Mucosa of stomach (tissue), 1 donor: Measurements from ENCODE around the gene PTGER4.
"Not testable (repeated sequence)": the region's sequence is repeated elsewhere in the genome, so short reads cannot be mapped to it uniquely, and the experiment has no call there.

Source experiments
- H3K27me3 ChIP-seq: one replicate; pipeline ENCODE4 v1.7.0; 2013; ENCODE audit warnings: mild to moderate bottlenecking, low read length; ENCODE audit not compliant: control insufficient read depth, insufficient read depth
- H3K36me3 ChIP-seq: one replicate; pipeline ENCODE4 v1.7.0; 2013; ENCODE audit warnings: low read length; ENCODE audit not compliant: control insufficient read depth, insufficient read depth
- H3K4me1 ChIP-seq: one replicate; pipeline ENCODE4 v1.7.0; 2013; ENCODE audit warnings: mild to moderate bottlenecking, low read length; ENCODE audit not compliant: control insufficient read depth, insufficient read depth
- H3K4me3 ChIP-seq: one replicate; pipeline ENCODE4 v1.7.0; 2013; ENCODE audit warnings: low read length
- H3K9ac ChIP-seq: one replicate; pipeline ENCODE4 v1.7.0; 2013; ENCODE audit warnings: mild to moderate bottlenecking, low read length, moderate library complexity
- H3K9me3 ChIP-seq: one replicate; pipeline ENCODE4 v1.7.0; 2013; ENCODE audit warnings: mild to moderate bottlenecking, low read length, moderate library complexity; ENCODE audit not compliant: control insufficient read depth
- donor health status: Pancreatic carcinoma.

PTGER4 gene

DNA sequence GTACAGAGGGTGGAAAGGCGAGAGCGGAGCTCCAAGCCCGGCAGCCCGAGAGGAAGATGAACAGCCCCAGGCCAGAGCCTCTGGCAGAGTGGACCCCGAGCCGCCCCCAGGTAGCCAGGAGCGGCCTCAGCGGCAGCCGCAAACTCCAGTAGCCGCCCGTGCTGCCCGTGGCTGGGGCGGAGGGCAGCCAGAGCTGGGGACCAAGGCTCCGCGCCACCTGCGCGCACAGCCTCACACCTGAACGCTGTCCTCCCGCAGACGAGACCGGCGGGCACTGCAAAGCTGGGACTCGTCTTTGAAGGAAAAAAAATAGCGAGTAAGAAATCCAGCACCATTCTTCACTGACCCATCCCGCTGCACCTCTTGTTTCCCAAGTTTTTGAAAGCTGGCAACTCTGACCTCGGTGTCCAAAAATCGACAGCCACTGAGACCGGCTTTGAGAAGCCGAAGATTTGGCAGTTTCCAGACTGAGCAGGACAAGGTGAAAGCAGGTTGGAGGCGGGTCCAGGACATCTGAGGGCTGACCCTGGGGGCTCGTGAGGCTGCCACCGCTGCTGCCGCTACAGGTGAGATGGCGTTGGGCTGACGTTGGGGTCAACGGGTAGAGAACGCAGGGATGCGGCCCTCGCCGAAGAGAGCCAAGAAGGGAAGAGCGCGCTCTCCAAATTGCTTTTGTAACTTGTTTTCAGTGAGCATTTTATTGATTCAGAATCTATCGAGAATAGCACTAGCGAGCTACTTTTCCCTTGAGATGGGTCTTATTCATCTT is at the start of gene PTGER4:
TSS of gene PTGER4 (plus strand) at position 3 of the 769 bp plus-strand sequence. CDS start 1,079 bp downstream, outside the sequence.
- Histone ChIP-seq H3K36me3 (no peaks in the 10 kb centered on the region), H3K9ac (peak within 1 kb of the TSS; percentile 88), H3K4me3 (peak within 1 kb of the TSS; percentile 96), H3K9me3 (no peaks in the 10 kb centered on the region), H3K27me3 (peaks cover 7% of the 10 kb centered on the region), H3K4me1 (peaks cover 19% of the 10 kb centered on the region)

DNA sequence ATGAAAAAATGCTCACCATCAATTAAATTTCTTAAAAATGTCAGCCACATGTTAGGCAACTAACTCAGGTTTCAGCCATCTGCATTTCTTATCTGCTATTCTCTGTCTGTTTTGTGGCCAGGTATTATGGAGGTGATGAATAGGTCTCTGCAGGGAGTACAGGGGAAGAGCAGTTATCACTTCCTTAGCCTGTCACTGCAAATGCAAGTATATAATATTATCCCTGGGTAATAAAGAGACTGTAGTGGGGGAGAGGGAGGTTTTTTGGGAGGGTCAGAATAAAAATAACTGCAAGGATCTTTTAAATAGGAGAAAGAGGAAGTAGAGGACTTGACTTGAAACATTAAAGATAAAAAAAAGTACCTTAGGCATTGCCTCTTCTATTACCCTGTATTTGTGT is 49.6 kb upstream of the PTGER4 start:
- H3K9ac ChIP-seq = no peak overlapping the region
- H3K9me3 ChIP-seq = no peaks in the 10 kb centered on the region
- H3K4me1 ChIP-seq = no peaks in the 10 kb centered on the region
- H3K27me3 ChIP-seq = no peaks in the 10 kb centered on the region
- no peak overlapping the region for H3K4me3 ChIP-seq
- no peaks in the 10 kb centered on the region for H3K36me3 ChIP-seq

DNA sequence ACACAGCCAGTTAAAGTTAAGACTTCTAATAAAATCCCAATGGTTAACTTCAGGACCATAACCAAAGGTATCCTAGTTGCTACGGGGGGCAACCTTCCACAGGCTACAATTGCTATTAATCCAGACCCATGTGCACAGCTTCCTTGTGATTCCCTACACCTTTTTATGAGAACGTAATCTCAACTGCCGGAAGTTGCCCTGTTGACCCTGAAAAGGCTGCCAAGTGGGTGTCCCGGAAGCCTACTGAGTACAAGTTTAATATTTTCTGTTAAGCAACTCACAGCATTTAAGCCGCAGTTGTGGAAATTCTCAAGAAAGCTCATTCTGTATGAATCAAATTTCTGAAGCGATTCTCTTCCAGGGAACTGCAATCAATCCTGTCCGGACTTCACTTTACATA is 48.5 kb upstream of the PTGER4 start:
- H3K9ac ChIP-seq = no peak overlapping the region
- no peaks in the 10 kb centered on the region for H3K4me1 ChIP-seq
- no peak overlapping the region for H3K4me3 ChIP-seq

DNA sequence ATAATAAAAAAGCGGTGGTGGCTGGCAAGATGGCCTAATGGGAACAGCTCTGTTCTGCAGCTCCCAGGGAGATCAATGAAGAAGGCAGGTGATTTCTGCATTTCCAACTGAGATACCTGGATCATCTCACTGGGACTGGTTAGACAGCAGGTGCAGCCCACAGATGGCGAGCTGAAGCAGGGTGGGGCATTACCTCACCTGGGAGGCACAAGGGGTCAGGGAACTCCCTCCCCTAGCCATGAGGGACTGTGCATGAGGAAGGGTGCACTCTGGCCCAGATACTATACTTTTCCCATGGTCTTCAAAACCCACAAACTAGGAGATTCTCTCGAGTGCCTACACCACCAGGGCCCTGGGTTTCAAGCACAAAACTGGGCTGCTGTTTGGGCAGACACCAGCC is 45.6 kb upstream of the PTGER4 start:
- Histone ChIP-seq H3K9ac (no peak overlapping the region), H3K9me3 (no peaks in the 10 kb centered on the region), H3K4me3 (no peak overlapping the region), H3K36me3 (no peaks in the 10 kb centered on the region), H3K4me1 (no peaks in the 10 kb centered on the region), H3K27me3 (no peaks in the 10 kb centered on the region)

More for the DNA sequence above, 48.5 kb upstream of the PTGER4 start:
- no peaks in the 10 kb centered on the region for H3K27me3 ChIP-seq
- no peaks in the 10 kb centered on the region for H3K36me3 ChIP-seq
- no peaks in the 10 kb centered on the region for H3K9me3 ChIP-seq

DNA sequence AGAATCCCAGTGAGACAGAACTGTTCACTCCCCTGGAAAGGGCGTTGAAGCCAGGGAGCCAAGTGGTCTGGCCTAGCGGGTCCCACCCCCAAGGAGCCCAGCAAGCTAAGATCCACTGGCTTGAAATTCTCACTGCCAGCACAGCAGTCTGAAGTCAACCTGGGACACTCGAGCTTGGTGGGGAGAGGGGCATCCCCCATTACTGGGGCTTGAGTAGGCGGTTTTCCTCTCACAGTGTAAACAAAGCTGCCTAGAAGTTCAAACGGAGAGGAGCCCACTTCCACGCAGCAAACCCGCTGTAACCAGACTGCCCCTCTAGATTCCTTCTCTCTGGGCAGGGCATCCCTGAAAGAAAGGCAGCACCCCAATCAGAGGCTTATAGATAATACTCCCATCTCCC is 45.1 kb upstream of the PTGER4 start:
- no peak overlapping the region for H3K4me3 ChIP-seq
- H3K4me1 ChIP-seq = no peaks in the 10 kb centered on the region
- no peak overlapping the region for H3K9ac ChIP-seq
- H3K9me3 ChIP-seq = no peaks in the 10 kb centered on the region
- no peaks in the 10 kb centered on the region for H3K36me3 ChIP-seq
- no peaks in the 10 kb centered on the region for H3K27me3 ChIP-seq

DNA sequence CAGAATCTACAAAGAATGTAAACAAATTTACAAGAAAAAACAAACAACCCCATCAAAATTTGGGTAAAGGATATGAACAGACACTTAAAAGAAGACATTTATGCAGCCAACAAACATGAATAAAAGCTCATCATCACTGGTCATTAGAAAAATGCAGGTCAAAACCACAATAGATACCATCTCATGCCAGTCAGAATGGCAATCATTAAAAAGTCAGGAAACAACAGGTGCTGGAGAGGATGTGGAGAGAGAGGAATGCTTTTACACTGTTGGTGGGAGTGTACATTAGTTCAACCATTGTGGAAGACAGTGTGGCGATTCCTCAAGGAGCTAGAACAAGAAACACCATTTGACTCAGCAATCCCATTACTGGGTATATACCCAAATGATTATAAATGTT is 40.2 kb upstream of the PTGER4 start:
- not testable (repeated sequence) for H3K9ac ChIP-seq, H3K4me1 ChIP-seq, H3K27me3 ChIP-seq, H3K9me3 ChIP-seq, H3K4me3 ChIP-seq, H3K36me3 ChIP-seq

DNA sequence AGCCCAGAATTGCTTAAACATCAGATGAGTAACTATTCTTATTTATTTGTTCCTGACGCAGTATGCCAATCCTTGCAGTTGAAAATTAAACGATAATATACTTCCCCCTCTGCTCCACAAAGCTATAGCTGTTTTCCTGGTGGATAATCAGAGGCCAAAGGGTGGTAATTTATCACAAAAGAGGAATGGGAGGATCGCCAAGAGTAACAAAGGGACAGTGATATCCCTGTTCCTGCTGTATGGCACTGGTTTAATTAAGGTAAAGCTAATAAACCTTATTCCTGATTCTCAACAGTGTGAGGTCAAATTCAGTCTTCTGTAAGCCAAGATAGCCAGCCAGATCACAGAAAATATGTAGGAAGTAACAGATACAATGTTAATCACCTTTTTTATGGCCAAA is 33.4 kb upstream of the PTGER4 start:
- Histone ChIP-seq H3K36me3 (no peaks in the 10 kb centered on the region), H3K27me3 (no peaks in the 10 kb centered on the region), H3K9ac (no peak overlapping the region), H3K9me3 (no peaks in the 10 kb centered on the region), H3K4me1 (peaks cover 6% of the 10 kb centered on the region), H3K4me3 (no peak overlapping the region)

DNA sequence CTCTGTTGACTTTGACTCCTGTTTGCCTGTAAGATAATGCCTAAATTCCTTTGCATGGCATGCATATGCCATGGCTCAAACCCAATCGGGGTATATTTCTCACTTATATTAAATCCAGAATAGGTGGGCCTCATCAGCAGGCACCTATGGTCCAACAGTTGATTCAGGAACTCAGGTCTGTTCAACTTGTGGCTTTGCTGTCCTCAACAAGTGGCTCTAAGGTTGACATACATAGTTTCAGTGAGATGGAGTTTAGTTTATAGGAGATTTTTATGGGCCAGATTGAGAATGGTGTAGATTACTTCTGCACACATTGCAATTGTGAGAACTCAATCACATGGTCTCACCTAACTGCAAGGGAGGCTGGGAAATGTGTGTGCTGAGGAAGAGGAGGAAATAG is 31.6 kb upstream of the PTGER4 start:
- H3K4me3 ChIP-seq = no peak overlapping the region
- H3K9me3 ChIP-seq = no peaks in the 10 kb centered on the region
- no peaks in the 10 kb centered on the region for H3K27me3 ChIP-seq
- H3K9ac ChIP-seq = no peak overlapping the region
- no peaks in the 10 kb centered on the region for H3K36me3 ChIP-seq
- peaks cover 6% of the 10 kb centered on the region for H3K4me1 ChIP-seq

DNA sequence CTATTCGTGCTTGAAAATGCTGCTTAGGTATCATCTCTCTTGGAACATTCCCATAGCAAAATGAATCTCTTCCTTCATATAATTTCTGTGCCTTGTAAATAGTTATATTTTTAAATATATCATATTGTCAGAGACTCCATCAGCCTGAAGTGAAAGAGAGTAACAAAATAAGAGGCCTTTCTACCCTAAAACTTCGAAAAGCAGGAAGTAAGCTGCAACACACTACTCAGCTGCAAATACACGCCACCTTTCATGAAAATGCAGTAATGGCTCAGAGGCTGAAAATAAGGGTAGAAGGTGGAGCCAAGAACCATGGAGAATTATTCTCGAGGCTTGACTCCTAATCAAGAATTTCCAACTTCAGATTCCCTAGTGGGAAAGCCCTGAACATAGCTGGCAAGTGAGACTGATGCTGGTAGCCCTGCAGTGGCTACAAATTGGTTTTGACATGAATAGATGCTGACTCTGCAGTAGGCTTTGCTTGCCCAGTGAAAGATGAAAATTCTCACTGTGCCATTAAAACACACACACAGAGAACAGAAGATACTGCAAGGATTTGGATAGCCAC is 30.2 kb upstream of the PTGER4 start:
- Histone ChIP-seq H3K9ac (no peak overlapping the region), H3K4me3 (no peak overlapping the region), H3K27me3 (no peaks in the 10 kb centered on the region), H3K36me3 (no peaks in the 10 kb centered on the region), H3K4me1 (peaks cover 6% of the 10 kb centered on the region), H3K9me3 (no peaks in the 10 kb centered on the region)

DNA sequence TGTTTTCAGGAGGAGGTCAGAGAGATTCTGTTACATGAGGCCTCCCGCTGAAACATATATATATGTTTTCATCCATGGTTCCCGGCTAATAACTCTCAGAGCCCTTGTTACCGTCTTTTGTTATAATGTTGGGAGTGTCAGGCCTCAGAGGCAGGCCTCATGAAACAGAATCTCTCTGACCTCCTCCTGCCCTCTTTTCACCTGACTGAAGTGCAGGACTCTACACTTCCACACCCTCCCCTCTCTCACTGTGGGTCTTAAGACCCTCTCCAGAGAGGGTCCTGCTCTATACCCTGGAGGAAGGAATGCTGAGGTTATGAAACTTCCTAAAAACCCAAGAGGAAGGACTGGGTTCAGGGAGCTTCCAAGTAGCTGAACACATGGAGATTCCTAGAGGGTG is 28.5 kb upstream of the PTGER4 start:
- H3K9ac ChIP-seq = no peak overlapping the region

DNA sequence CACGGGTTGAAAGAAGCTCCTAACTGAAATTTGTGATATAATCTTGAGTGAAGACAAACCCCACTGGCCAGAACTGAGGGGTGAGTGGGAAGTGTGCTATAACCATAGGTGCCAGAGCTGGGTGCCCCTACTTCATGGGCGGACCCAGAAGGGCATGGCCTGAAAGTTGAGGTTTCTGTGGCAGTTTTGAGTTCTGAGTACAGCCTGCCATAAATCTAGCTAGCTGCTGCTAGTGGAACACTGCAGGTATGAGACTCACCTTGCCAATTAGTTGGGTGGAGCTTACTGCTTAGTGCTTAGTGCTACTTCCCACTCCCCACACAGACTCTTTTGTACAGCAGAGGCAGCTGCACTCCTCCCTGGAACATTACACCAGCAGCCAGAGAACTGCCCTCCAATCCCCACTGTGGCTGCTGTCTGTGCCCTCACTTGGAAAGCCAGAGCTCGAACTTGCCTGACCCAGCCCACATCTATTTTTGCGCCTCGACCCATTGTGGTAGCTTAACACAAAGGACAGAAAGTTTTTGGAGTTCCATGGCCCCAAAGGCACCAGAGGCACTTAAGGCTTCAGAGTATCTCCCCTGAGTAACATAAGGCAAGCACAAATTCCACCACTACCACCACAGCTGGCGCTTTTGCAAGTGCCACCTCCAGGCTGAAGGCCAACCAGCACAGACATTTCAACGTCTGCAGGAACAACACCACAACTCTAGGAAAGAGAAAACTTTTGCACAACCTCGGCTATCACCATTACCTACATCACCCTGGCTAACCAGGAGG is 27.1 kb upstream of the PTGER4 start:
- Histone ChIP-seq H3K9me3 (no peaks in the 10 kb centered on the region), H3K36me3 (no peaks in the 10 kb centered on the region), H3K27me3 (no peaks in the 10 kb centered on the region), H3K4me3 (no peak overlapping the region), H3K9ac (no peak overlapping the region), H3K4me1 (no peaks in the 10 kb centered on the region)

More for the DNA sequence above, 28.5 kb upstream of the PTGER4 start:
- Histone ChIP-seq H3K36me3 (no peaks in the 10 kb centered on the region), H3K9me3 (no peaks in the 10 kb centered on the region), H3K4me1 (peaks cover 4% of the 10 kb centered on the region), H3K4me3 (no peak overlapping the region), H3K27me3 (no peaks in the 10 kb centered on the region)
